ENCODE measurements around the gene MRPL2.

DNA sequence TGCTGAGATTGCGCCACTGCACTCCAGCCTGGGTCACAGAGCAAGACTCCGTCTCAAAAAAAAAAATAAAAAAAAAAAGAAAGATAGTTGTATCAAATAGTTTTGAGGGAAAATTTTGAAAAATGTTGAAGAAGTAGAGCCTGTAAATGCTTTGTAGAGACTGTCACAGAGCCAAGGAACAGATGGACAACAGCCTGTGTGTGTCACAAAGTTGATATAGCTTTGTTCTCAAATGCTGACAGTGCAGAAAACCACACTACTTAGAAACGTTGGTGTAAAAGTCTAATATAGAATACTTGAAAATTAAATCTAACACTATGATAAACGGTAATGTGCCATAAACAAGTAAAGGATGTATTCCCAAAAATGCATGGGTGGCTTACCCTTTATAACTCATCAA, 42.3 kb upstream of the MRPL2 start:
- TF ChIP-seq CTCF (IDR thresholded peaks at IDR 0.05; ENCODE audit: borderline replicate concordance, extremely low read depth, low read length, poor library complexity, severe bottlenecking) (no peak), EZH2 (IDR thresholded peaks at IDR 0.05; ENCODE audit: borderline replicate concordance, low read depth, low read length, severe bottlenecking) (no peak)
